Astrocyte (in vitro differentiated cells and primary cell): ENCODE measurements around the gene NFS1.
"Not testable (repeated sequence)": the region's sequence is repeated elsewhere in the genome, so short reads cannot be mapped to it uniquely, and the experiment has no call there.

Source experiments
- CTCF ChIP-seq: IDR thresholded peaks from 2 replicates; pipeline ENCODE4 v1.5.1; 2011; ENCODE audit warnings: low read depth, mild to moderate bottlenecking, inconsistent platforms, low read length, moderate library complexity; ENCODE audit not compliant: insufficient read depth
- EZH2 ChIP-seq: IDR thresholded peaks from 2 replicates; pipeline ENCODE4 v1.6.1; 2012; ENCODE audit warnings: mild to moderate bottlenecking, low read length, inconsistent platforms; ENCODE audit not compliant: insufficient read depth

GRCh38 chr20:35686872-35687271, 12.3 kb downstream of the NFS1 start:
- not testable (repeated sequence) for TF ChIP-seq CTCF, EZH2
